Fibroblast of mammary gland (primary cell): ENCODE data around the gene XPNPEP1.

Experiments
- DNase-seq: peaks from one replicate; pipeline ENCODE4 v3.0.0-alpha.2; 2010; ENCODE audit warnings: low read depth
- H3K4me3 ChIP-seq: 2 replicates; pipeline ENCODE4 v1.5.1; 2011; ENCODE audit warnings: low read depth, mild to moderate bottlenecking, low read length, moderate library complexity; ENCODE audit not compliant: control insufficient read depth
- TF ChIP-seq, protein P1 (sequence below): conservative IDR thresholded peaks from 2 replicates; pipeline ENCODE4 v1.5.1; 2011; ENCODE audit warnings: low read depth, low read length, inconsistent platforms; ENCODE audit not compliant: control insufficient read depth, insufficient read depth

Gene XPNPEP1

GRCh38 chr10:109882251-109883057 is 40.9 kb downstream of the XPNPEP1 start:
- TF ChIP-seq, protein P1, sequence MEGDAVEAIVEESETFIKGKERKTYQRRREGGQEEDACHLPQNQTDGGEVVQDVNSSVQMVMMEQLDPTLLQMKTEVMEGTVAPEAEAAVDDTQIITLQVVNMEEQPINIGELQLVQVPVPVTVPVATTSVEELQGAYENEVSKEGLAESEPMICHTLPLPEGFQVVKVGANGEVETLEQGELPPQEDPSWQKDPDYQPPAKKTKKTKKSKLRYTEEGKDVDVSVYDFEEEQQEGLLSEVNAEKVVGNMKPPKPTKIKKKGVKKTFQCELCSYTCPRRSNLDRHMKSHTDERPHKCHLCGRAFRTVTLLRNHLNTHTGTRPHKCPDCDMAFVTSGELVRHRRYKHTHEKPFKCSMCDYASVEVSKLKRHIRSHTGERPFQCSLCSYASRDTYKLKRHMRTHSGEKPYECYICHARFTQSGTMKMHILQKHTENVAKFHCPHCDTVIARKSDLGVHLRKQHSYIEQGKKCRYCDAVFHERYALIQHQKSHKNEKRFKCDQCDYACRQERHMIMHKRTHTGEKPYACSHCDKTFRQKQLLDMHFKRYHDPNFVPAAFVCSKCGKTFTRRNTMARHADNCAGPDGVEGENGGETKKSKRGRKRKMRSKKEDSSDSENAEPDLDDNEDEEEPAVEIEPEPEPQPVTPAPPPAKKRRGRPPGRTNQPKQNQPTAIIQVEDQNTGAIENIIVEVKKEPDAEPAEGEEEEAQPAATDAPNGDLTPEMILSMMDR, result no peak
- no peak for DNase-seq
- H3K4me3 ChIP-seq, result no peak overlapping the region

DNA sequence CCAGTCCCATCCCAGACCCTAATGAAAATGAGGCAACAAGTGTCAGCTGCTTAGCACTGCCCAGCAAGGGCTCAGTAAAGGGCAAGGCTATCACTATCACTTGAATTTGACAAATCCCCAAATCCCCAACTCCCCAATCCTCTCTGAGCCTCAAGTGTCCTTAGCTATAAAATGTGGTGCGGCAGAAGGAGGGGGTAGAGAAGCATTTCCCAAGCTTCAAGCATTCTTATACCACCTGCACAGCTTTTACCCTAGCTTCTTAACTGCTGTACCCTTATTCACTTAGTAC is 41.6 kb downstream of the XPNPEP1 start:
- DNase-seq, result no peak
- TF ChIP-seq, protein P1, result no peak

GRCh38 chr10:109880886-109881768 is 42.2 kb downstream of the XPNPEP1 start:
- no peak for DNase-seq
- no peak overlapping the region for H3K4me3 ChIP-seq
- TF ChIP-seq, protein P1, result no peak

More for the DNA sequence above, 41.6 kb downstream of the XPNPEP1 start:
- H3K4me3 ChIP-seq, result no peak overlapping the region

DNA sequence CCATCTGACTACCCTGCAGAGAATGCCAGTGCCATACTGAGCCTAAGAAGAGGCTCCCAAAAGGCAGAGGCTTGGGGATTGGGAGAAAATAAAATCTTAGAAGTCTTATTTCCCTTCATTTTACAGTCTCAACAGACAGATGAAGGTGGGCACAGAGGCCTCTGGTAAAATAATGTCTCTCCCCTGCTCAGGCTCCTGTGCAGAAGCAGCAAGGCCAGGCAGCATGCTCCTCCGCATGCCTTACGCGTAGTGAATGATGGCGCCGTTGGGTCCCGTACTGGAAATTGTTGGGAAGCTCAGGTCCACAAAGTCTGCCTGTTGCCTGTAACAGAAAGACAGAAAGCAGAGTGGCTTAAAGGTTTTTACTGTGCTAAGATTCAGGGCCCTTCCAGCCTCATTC is 45.8 kb downstream of the XPNPEP1 start:
- TF ChIP-seq, protein P1, result no peak
- no peak for DNase-seq
- H3K4me3 ChIP-seq, result no peak overlapping the region

- TF ChIP-seq, protein P1, result no peak
- DNase-seq, result no peak
- no peak overlapping the region for H3K4me3 ChIP-seq
Observed at GRCh38 chr10:109875828-109876821, 47.2 kb downstream of the XPNPEP1 start.

GRCh38 chr10:109875151-109875568 is 48.2 kb downstream of the XPNPEP1 start:
- no peak for DNase-seq
- TF ChIP-seq, protein P1, result no peak
- H3K4me3 ChIP-seq, result no peak overlapping the region
